H1 (cell line): ENCODE results near the gene ASTN2. TPM values are rescaled to one million over a fixed set of nuclear protein-coding genes. Genes with fewer than 3 reads are reported as not detected.

Experiments used
- CTCF ChIA-PET: fragments of 300-600 bp; sonication (Branson Sonifier 250); formaldehyde crosslinking; loops from one replicate; lab custom pipeline; 2021; ENCODE audit not compliant: partially characterized antibody; lab: Charles Lee
- POLR2A ChIA-PET: fragments of 300-600 bp; sonication (Branson Sonifier 250); formaldehyde crosslinking; loops from one replicate; lab custom pipeline; 2021; ENCODE audit warnings: inconsistent platforms; ENCODE audit not compliant: partially characterized antibody; lab: Charles Lee
- DNase-seq, 2 experiments: peaks; one replicate each; pipeline versions ENCODE4 v3.0.0 to v3.0.0-alpha.2; 2010 to 2022; ENCODE audit warnings: low spot score in 2 of 2, low read depth in 1 of 2, mixed read lengths in 1 of 2
- FAIRE-seq: peaks from 2 replicates; lab custom pipeline; 2011; peaks lifted over from hg19 to GRCh38; lab: Jason Lieb, UNC
- H2AFZ ChIP-seq: 2 replicates; pipeline ENCODE4 v1.8.1; 2012; ENCODE audit warnings: low read length, inconsistent platforms
- H2AK5ac ChIP-seq: 2 replicates; pipeline ENCODE4 v1.6.1; 2013; ENCODE audit warnings: low read depth, low read length
- H2BK120ac ChIP-seq: replicated peaks from 2 replicates; pipeline ENCODE3; 2013; ENCODE audit warnings: low read depth, low read length, inconsistent platforms
- H2BK12ac ChIP-seq: 2 replicates; pipeline ENCODE4 v1.6.1; 2013; ENCODE audit warnings: low read depth, low read length
- H2BK15ac ChIP-seq: 2 replicates; pipeline ENCODE4 v1.6.1; 2013; ENCODE audit warnings: low read length
- H2BK20ac ChIP-seq: 2 replicates; pipeline ENCODE4 v1.6.1; 2013; ENCODE audit warnings: low read length
- H2BK5ac ChIP-seq: 2 replicates; pipeline ENCODE4 v1.6.1; 2013; ENCODE audit warnings: low read depth, low read length
- H3K14ac ChIP-seq: 2 replicates; pipeline ENCODE4 v1.6.1; 2013; ENCODE audit warnings: inconsistent platforms; ENCODE audit not compliant: insufficient read length
- H3K18ac ChIP-seq: 2 replicates; pipeline ENCODE4 v1.6.1; 2013; ENCODE audit warnings: low read length; ENCODE audit errors: extremely low read depth
- H3K23ac ChIP-seq: 2 replicates; pipeline ENCODE4 v1.6.1; 2013; ENCODE audit warnings: inconsistent platforms; ENCODE audit not compliant: insufficient read length
- H3K23me2 ChIP-seq: 2 replicates; pipeline ENCODE4 v1.6.1; 2013; ENCODE audit warnings: low read depth, low read length
- H3K27ac ChIP-seq: 2 replicates; pipeline ENCODE4 v1.6.1; 2011; ENCODE audit warnings: low read depth, low read length, inconsistent platforms
- H3K27me3 ChIP-seq, 4 experiments: replicated peaks in 1 of 4; 1 replicate in 1 of 4; 2 replicates in 3 of 4; pipeline versions ENCODE4 v1.6.1 to v1.8.1; 2011 to 2013; ENCODE audit warnings: low read length in 3 of 4, mild to moderate bottlenecking in 3 of 4, inconsistent platforms in 2 of 4, mixed read lengths in 2 of 4, moderate library complexity in 1 of 4; ENCODE audit not compliant: control insufficient read depth in 3 of 4, insufficient read depth in 3 of 4; ENCODE audit errors: extremely low read depth in 1 of 4
- H3K36me3 ChIP-seq, 4 experiments: 2 replicates each; pipeline versions ENCODE4 v1.6.1 to v1.8.1; 2011 to 2013; ENCODE audit warnings: mild to moderate bottlenecking in 4 of 4, low read length in 3 of 4, moderate library complexity in 2 of 4, control low read depth in 1 of 4, inconsistent platforms in 1 of 4; ENCODE audit not compliant: insufficient read depth in 4 of 4, control insufficient read depth in 2 of 4
- H3K4ac ChIP-seq: replicated peaks from 2 replicates; pipeline ENCODE3; 2013; ENCODE audit warnings: low read length, low read depth, mixed read lengths, inconsistent platforms; ENCODE audit not compliant: insufficient read length
- H3K4me1 ChIP-seq, 4 experiments: replicated peaks in 1 of 4; 1 replicate in 1 of 4; 2 replicates in 3 of 4; pipeline versions ENCODE4 v1.6.1 to v1.8.1; 2011 to 2013; ENCODE audit warnings: low read length in 3 of 4, inconsistent platforms in 2 of 4, mixed read lengths in 1 of 4; ENCODE audit not compliant: insufficient read depth in 4 of 4, control insufficient read depth in 3 of 4
- H3K4me2 ChIP-seq, 2 experiments: 2 replicates each; pipeline versions ENCODE4 v1.6.1 to v1.8.1; 2011 to 2013; ENCODE audit warnings: low read depth in 2 of 2, low read length in 2 of 2, control low read depth in 1 of 2, inconsistent platforms in 1 of 2, mild to moderate bottlenecking in 1 of 2; ENCODE audit not compliant: insufficient read depth in 1 of 2
- H3K4me3 ChIP-seq, 4 experiments: fragments of 200-600, 300-600 bp in 1 of 4; sonication (generic), shearing (Covaris generic), sonication (Bioruptor Twin) in 1 of 4; 2 replicates each; pipeline versions ENCODE4 v1.5.1 to v1.8.1; 2011 to 2016; ENCODE audit warnings: low read length in 4 of 4, low read depth in 3 of 4, control low read depth in 2 of 4, inconsistent platforms in 2 of 4, mild to moderate bottlenecking in 2 of 4, mixed read lengths in 1 of 4, moderate library complexity in 1 of 4; ENCODE audit not compliant: insufficient read depth in 2 of 4; ENCODE audit errors: extremely low read depth in 1 of 4
- H3K56ac ChIP-seq: replicated peaks from 2 replicates; pipeline ENCODE3; 2013; ENCODE audit warnings: low read depth, mild to moderate bottlenecking, mixed read lengths, low read length, inconsistent platforms; ENCODE audit not compliant: insufficient read length
- H3K79me1 ChIP-seq: 2 replicates; pipeline ENCODE4 v1.6.1; 2013; ENCODE audit warnings: low read depth, low read length, control low read depth
- H3K79me2 ChIP-seq, 2 experiments: 2 replicates each; pipeline versions ENCODE4 v1.6.1 to v1.8.1; 2012 to 2013; ENCODE audit warnings: low read length in 2 of 2, mild to moderate bottlenecking in 2 of 2, inconsistent platforms in 1 of 2; ENCODE audit not compliant: insufficient read depth in 2 of 2, control insufficient read depth in 1 of 2
- H3K9ac ChIP-seq, 4 experiments: replicated peaks in 1 of 4; 1 replicate in 1 of 4; 2 replicates in 3 of 4; pipeline versions ENCODE4 v1.6.1 to v1.8.1; 2011 to 2013; ENCODE audit warnings: low read depth in 3 of 4, low read length in 3 of 4, control low read depth in 2 of 4, mild to moderate bottlenecking in 2 of 4, moderate library complexity in 2 of 4, inconsistent platforms in 1 of 4; ENCODE audit errors: extremely low read depth in 1 of 4
- H3K9me3 ChIP-seq, 2 experiments: 2 replicates each; pipeline versions ENCODE4 v1.6.1 to v1.8.1; 2012 to 2013; ENCODE audit warnings: mild to moderate bottlenecking in 2 of 2, moderate library complexity in 2 of 2, control low read depth in 1 of 2, inconsistent platforms in 1 of 2, low read depth in 1 of 2, low read length in 1 of 2, mixed read lengths in 1 of 2; ENCODE audit not compliant: insufficient read depth in 2 of 2
- H4K20me1 ChIP-seq, 2 experiments: replicated peaks in 1 of 2; 2 replicates each; pipeline versions ENCODE3 to v1.8.1; 2011 to 2013; ENCODE audit warnings: inconsistent platforms in 2 of 2, low read length in 2 of 2, mild to moderate bottlenecking in 1 of 2; ENCODE audit not compliant: insufficient read depth in 2 of 2, control insufficient read depth in 1 of 2
- H4K5ac ChIP-seq: 2 replicates; pipeline ENCODE4 v1.6.1; 2013; ENCODE audit warnings: low read length, low read depth, mixed read lengths, inconsistent platforms; ENCODE audit not compliant: insufficient read length
- H4K8ac ChIP-seq: 2 replicates; pipeline ENCODE4 v1.8.0; 2013; ENCODE audit warnings: mild to moderate bottlenecking, moderate library complexity, low read length, inconsistent platforms; ENCODE audit not compliant: insufficient read depth; ENCODE audit errors: extremely low read depth
- H4K91ac ChIP-seq: replicated peaks from 2 replicates; pipeline ENCODE3; 2013; ENCODE audit warnings: low read length, mixed read lengths, inconsistent platforms; ENCODE audit not compliant: insufficient read length
- CTCF ChIP-seq, 3 experiments: IDR thresholded peaks; 1 replicate in 2 of 3; 2 replicates in 1 of 3; pipeline versions ENCODE4 v1.5.1 to v1.6.1; 2011; ENCODE audit warnings: low read length in 3 of 3, mild to moderate bottlenecking in 3 of 3, inconsistent platforms in 2 of 3, low read depth in 1 of 3, moderate library complexity in 1 of 3; ENCODE audit not compliant: insufficient read depth in 1 of 3; ENCODE audit errors: control extremely low read depth in 1 of 3
- HDAC6 ChIP-seq: IDR thresholded peaks from one replicate; pipeline ENCODE4 v1.7.1; 2012; ENCODE audit warnings: low read depth, mild to moderate bottlenecking, inconsistent platforms, low read length, moderate library complexity
- NRF1 ChIP-seq: IDR thresholded peaks from 2 replicates; pipeline ENCODE4 v1.6.1; 2011; ENCODE audit warnings: mild to moderate bottlenecking, low read depth, low read length, improper control_type of control experiment
- USF2 ChIP-seq: IDR thresholded peaks from 2 replicates; pipeline ENCODE4 v1.6.1; 2011; ENCODE audit warnings: low read length, improper control_type of control experiment
- WGBS, 2 experiments: shearing (Covaris generic) in 1 of 2; methylation state at CpG; one replicate each; pipeline versions ENCODE4 v1.1.6 to v1.1.7; 2013 to 2015; ENCODE audit warnings: low lambda C conversion rate in 2 of 2, mixed read lengths in 2 of 2, inconsistent platforms in 1 of 2, low coverage in 1 of 2, missing lambda C conversion rate in 1 of 2; ENCODE audit not compliant: insufficient replicate concordance in 2 of 2, insufficient coverage in 1 of 2, insufficient read length in 1 of 2; ENCODE audit errors: extremely low coverage in 1 of 2, missing lambda C conversion rate in 1 of 2; 5-methylcytosine and 5-hydroxymethylcytosine counted together
- polyA plus RNA-seq, 7 experiments: library from polyadenylated mRNA; depleted of rRNA in 3 of 7; stranded (reverse) in 5 of 7; unstranded in 2 of 7; fragments of >200 nt in 5 of 7; fragments of 200-250 nt in 2 of 7; gene quantifications; 1 replicate in 5 of 7; 2 replicates in 1 of 7; 4 replicates in 1 of 7; pipeline versions ENCODE4 v1.2.1 to v1.2.3, GENCODE V29; 2011 to 2013; ENCODE audit warnings: missing spikeins in 2 of 7, mixed read lengths in 2 of 7
- total RNA-seq: library from RNA; stranded (reverse); fragmentation: NEBNext Ultra II Directional; extraction: Animal tissue kit (Norgen Biotek cat#: 25700); gene quantifications from 2 replicates; pipeline ENCODE4 v1.2.1, GENCODE V29; 2021

Gene ASTN2
- total and polyA plus RNA-seq, 2 of the 8 experiments (the other 6 are each of a cell fraction or from before 2014, with no cell fraction given) = 8.2 to 13.7 TPM

GRCh38 chr9:116953271-116953670 lies 461.6 kb downstream of the ASTN2 start:
- Histone ChIP-seq H2BK15ac (no peak overlapping the region), H3K79me1 (no peaks in the 10 kb centered on the region), H2BK5ac (no peak overlapping the region), H3K9ac (no peak overlapping the region), H4K8ac (no peak overlapping the region), H3K23me2 (peaks cover 2% of the 10 kb centered on the region; the same call in 1 of the 2 replicates), H2BK20ac (no peak overlapping the region), H3K23ac (no peak overlapping the region), H3K18ac (no peak overlapping the region), H3K4ac (no peak overlapping the region), H3K27me3 (no peaks in the 10 kb centered on the region), H4K5ac (no peak overlapping the region), H3K36me3 (no peaks in the 10 kb centered on the region), H2AFZ (no peak overlapping the region), H3K27ac (no peak overlapping the region), H3K4me3 (no peak overlapping the region), H3K4me2 (no peak overlapping the region), H3K79me2 (no peaks in the 10 kb centered on the region), H4K91ac (no peak overlapping the region), H2BK120ac (no peak overlapping the region), H2BK12ac (no peak overlapping the region), H3K9me3 (no peaks in the 10 kb centered on the region), H2AK5ac (no peak overlapping the region), H3K4me1 (no peaks in the 10 kb centered on the region), H3K14ac (no peak overlapping the region), H3K56ac (no peak overlapping the region), H4K20me1 (no peaks in the 10 kb centered on the region)
- DNase-seq = no peak
- ChIA-PET POLR2A (no interaction called here), CTCF (interaction anchor here (0.8 to 1.3 kb wide), 2 partner anchors 54 to 93 kb away, joined by 3 read pairs; no protein-coding TSS in a partner anchor)
- WGBS, 2 experiments = 74% methylated on average over 1 of the region's 1 CpG; no CpG with 5 or more reads in 1 of the 2 experiments
- TF ChIP-seq USF2 (no peak), NRF1 (no peak), HDAC6 (no peak), CTCF (IDR thresholded peaks at IDR 0.05; ENCODE audit: control extremely low read depth in 1 of 3, insufficient read depth in 1 of 3, low read depth in 1 of 3, low read length in 3 of 3) (no peak)
- FAIRE-seq = no peak
